ENCODE data around the gene KLHL42.

- TF ChIP-seq POLR2A (IDR thresholded peaks at IDR 0.05) (no peak), CTCF (IDR thresholded peaks at IDR 0.05) (no peak)
Measured at GRCh38 chr12:27769142-27769673, 10.8 kb upstream of the KLHL42 start.
